NCI-H1417 (cell line): ENCODE measurements around the gene PCDH9.

ENCODE experiments used
- DNase-seq, 3 experiments: peaks; one replicate each; lab custom pipeline; 2025; lab: John Stamatoyannopoulos, UW

PCDH9 gene

DNA sequence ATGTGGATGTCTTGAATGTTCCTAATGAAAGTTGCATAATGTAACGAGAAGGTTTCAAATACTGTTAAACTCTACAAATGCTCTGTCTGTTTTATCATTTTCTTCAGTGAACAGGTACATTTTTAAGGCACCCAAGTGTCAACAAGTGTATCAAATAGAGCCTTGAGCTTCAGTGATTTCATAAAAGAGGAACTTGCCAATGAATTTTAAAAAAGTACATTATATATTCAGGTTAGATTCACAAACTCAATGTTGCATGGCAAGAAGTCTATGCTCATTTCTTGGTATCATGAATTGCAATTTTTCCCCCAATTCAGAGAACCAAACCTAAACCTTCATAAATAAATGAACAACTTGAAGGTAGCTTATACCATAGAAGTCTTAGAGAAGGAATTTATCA lies 838.8 kb downstream of the PCDH9 start:
- no peak for DNase-seq

GRCh38 chr13:66378894-66379293 lies 851.2 kb downstream of the PCDH9 start:
- no peak for DNase-seq

- no peak for DNase-seq
Observed at GRCh38 chr13:66377569-66377968, 852.6 kb downstream of the PCDH9 start.

GRCh38 chr13:66375756-66376155 lies 854.4 kb downstream of the PCDH9 start:
- DNase-seq: no peak

DNA sequence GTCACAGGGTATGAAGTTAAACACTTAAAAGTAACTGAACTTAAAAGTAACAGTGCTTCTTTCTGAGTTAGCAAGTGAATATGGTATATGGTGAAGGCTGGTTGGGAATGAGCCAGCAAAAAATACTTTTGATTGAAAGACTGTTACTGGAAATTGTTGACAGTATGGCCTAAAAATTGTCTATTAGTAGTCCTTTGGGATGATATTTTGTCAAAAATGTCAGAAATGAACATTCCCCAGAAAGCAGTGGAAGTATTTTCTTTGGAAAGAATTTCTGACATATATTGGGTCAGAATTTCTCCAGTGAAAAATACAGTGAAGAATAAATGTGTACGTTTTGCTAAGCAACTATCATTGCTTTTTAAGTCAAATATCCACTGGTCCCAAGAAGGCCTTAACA lies 860.5 kb downstream of the PCDH9 start:
- no peak for DNase-seq

- peak in 2 of 3 experiments; percentile 19 to 42 for DNase-seq
Observed at GRCh38 chr13:66367356-66367755, 862.8 kb downstream of the PCDH9 start.

GRCh38 chr13:66365101-66365500 lies 865.0 kb downstream of the PCDH9 start:
- DNase-seq: no peak

GRCh38 chr13:66364346-66364745 lies 865.8 kb downstream of the PCDH9 start:
- no peak for DNase-seq

GRCh38 chr13:66362485-66362884 lies 867.7 kb downstream of the PCDH9 start:
- no peak for DNase-seq

- no peak for DNase-seq
Observed at GRCh38 chr13:66359910-66360552, 870.1 kb downstream of the PCDH9 start.

- DNase-seq: no peak
Observed at GRCh38 chr13:66359393-66359792, 870.7 kb downstream of the PCDH9 start.

DNA sequence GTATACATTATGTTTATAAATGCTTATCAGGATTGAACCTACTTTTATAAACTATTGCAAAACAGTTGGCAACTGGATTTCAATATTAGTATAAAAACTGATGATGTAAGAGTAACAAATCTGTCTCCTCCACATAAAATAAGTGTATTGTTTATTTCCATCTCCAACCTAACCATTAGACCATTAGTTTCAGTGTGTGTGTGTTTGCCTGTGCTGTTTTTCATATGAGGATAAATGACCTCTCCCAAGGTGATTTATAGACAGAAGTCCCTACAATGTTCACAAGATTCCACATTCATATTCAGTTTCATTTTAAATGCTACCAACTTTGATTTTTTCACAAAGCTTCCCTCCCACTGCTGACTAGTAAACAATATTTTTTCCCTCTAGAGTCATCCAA lies 871.6 kb downstream of the PCDH9 start:
- peak in 2 of 3 experiments; percentile 7 to 24 for DNase-seq

DNA sequence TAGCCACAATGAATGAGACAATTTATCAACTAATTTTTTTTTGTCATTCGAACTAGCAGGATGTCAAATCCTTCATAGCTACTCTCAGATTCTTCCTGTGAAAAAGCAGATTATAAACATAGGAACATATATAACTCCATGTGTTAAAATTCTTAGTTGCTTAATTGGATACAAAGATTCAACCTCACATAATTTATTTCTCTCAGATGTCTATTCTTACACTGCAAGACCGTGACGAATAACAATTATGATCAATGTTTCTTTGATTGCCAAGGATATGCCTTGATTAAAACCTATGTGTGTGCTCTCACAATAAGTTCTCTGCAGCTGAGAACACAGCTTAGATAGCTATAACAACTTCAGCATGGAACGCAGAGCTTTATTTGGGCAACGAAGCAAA lies 872.7 kb downstream of the PCDH9 start:
- peak in 1 of 3 experiments; percentile 19 for DNase-seq

DNA sequence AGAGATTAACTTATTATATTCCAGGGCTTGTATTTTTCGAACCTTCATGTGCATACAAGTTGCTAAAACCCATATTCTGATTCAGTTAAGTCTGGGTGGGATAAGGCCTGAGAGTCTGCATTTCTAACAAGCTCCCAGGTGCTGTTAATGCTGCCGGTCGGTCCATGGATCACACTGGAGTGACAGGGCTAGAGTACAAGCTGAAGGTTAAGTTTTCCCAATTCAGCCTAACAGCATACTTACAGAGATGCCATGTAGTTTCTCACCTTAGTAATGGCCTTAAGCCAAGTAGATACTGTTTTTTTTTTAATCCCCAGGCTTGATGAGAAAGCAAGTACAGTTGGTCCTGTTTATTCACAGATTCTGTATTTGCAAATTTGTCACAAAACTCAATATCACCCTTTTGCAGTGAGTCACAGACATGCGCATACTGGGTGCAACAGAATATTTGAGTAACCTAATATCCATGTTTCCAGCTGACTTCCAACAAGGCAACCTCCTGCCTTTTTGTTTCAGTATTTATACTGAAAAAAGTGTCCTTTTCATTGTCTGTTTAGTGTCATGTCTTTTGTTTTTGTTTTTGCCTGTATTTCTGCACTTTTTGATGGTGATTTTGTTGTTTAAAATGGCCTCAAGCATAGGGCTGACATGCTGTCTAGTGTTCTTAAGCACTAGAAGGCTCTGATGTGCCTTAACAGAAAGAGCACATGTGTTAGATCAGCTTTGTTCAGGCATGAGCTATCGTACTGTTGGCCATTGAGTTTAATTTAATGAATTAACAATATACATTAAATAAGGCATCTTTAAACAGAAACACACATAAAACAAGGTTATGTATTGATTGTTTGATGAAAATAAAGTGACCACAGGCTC lies 875.0 kb downstream of the PCDH9 start:
- no peak for DNase-seq

DNA sequence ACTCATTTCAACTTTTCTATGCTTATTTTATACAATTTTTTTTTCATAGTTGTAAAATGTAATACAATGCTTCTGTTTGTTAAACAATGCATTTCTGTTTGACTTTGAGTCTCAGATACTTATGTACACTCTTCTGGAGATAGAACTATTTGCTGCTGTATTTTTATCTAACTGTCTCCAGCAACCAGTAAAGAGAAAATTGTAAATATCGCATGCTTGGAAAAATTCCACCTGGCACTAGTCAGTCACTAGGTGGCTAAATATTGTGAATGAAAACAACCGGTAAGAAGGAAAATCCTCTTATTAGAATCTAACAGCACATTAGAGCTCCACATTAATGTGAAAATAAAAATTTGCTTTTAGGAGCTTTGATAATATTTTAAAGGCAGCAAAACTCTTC lies 876.5 kb downstream of the PCDH9 start:
- peak in 1 of 3 experiments; percentile 36 for DNase-seq

DNA sequence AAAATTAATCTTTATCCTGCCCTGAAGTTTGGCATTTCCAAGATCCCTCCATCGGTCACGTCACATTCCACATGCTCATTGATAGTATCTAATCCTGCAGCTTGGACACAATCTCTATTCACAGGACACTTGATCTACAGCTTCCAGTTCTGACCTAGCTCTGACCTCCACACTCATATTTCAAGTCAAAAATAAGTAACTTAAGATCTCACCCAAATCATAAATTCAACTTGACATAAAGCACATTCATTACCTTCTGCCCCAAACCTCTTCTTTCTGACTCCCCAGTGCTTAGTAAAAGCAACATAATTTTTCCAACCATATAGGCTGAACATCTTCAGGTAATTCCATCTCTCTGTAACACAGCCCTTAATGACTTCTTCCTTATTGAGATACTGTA lies 880.2 kb downstream of the PCDH9 start:
- no peak for DNase-seq

- DNase-seq: peak in 2 of 3 experiments; percentile 59 to 85
Observed at GRCh38 chr13:66348745-66349690, 881.1 kb downstream of the PCDH9 start.

GRCh38 chr13:66347486-66348117 lies 882.5 kb downstream of the PCDH9 start:
- no peak for DNase-seq

- DNase-seq: no peak
Observed at GRCh38 chr13:66345971-66346370, 884.2 kb downstream of the PCDH9 start.

DNA sequence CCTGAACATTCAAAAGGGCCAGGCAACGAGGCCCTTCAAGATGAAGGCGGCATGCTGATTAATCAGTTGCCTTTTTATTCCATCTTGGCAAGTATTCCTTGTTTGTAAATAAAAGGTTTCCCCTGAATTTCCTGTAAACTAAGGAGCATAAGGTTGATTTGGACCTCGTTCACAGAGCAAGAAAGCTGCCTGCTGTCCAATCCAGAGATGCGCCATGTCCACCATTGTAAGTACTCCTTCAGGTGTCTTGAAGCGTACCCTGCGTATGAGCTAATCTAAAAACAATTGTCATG lies 884.7 kb downstream of the PCDH9 start:
- no peak for DNase-seq

DNA sequence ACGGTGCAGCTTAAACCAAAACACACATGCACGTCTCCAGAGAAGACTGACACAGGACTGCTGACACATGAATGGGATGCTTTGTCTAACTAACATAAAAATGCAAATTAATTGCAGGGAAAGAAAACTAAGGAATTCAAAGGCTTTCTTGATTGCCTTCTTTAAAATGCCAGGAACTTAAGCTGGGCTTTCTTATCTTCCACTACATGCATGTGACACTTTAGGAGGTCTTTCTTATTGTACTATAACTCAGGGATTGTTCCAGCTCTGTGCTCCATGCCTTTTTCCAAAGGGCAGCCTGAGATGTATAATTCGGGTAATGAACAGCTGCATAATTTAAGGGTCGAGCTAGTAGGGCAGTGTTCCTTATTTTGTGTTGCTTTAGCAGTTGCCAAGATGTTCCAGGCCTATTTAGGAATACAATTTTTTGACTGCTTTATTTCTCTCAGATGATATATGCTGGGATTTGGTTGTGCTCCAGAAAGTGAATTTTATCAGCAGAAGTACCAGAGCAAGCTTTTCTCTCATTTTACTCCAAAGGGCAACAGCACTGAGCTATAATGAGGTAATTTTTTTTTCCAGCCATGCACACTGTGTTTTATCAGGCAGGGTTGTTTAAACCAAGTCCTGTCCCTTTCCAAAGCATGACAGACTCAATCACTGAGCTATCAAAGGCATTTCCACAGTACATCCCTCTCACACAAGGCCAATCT lies 885.2 kb downstream of the PCDH9 start:
- DNase-seq: no peak
